CD4-positive, alpha-beta T cell treated with Interleukin-12 subunit alpha and Interleukin-12 subunit beta, for 1 hour (primary cell): ENCODE measurements around the gene TMEM209.
"Not testable (repeated sequence)": the region's sequence is repeated elsewhere in the genome, so short reads cannot be mapped to it uniquely, and the experiment has no call there.

ENCODE experiments used
- DNase-seq: peaks from one replicate; pipeline ENCODE4 v3.0.0-alpha.2; 2020

TMEM209 gene

GRCh38 chr7:130157700-130158099 lies 47.5 kb downstream of the TMEM209 start:
- no peak for DNase-seq

- no peak for DNase-seq
Measured at GRCh38 chr7:130156140-130156539, 49.1 kb downstream of the TMEM209 start.

GRCh38 chr7:130154501-130155317 lies 50.5 kb downstream of the TMEM209 start:
- no peak for DNase-seq

- DNase-seq = no peak
Measured at GRCh38 chr7:130154131-130154500, 51.1 kb downstream of the TMEM209 start.

- DNase-seq = no peak
Measured at GRCh38 chr7:130153211-130153908, 51.8 kb downstream of the TMEM209 start.

- no peak for DNase-seq
Measured at GRCh38 chr7:130152493-130153210, 52.6 kb downstream of the TMEM209 start.

- DNase-seq = peak; percentile 62
Measured at GRCh38 chr7:130151591-130152492, 53.4 kb downstream of the TMEM209 start.

GRCh38 chr7:130150587-130150986 lies 54.6 kb downstream of the TMEM209 start:
- DNase-seq = no peak

GRCh38 chr7:130149281-130150139 lies 55.7 kb downstream of the TMEM209 start:
- DNase-seq = no peak

GRCh38 chr7:130148561-130148960 lies 56.6 kb downstream of the TMEM209 start:
- DNase-seq = no peak

GRCh38 chr7:130147710-130148325 lies 57.4 kb downstream of the TMEM209 start:
- no peak for DNase-seq

GRCh38 chr7:130146693-130147405 lies 58.4 kb downstream of the TMEM209 start:
- DNase-seq = no peak

- DNase-seq = not testable (repeated sequence)
Measured at GRCh38 chr7:130146142-130146541, 59.1 kb downstream of the TMEM209 start.

- peak; percentile 10 for DNase-seq
Measured at GRCh38 chr7:130145424-130146100, 59.6 kb downstream of the TMEM209 start.

- DNase-seq = no peak
Measured at GRCh38 chr7:130144312-130145171, 60.7 kb downstream of the TMEM209 start.

GRCh38 chr7:130143986-130144311 lies 61.3 kb downstream of the TMEM209 start:
- DNase-seq = no peak

GRCh38 chr7:130143334-130143732 lies 61.9 kb downstream of the TMEM209 start:
- DNase-seq = no peak

- DNase-seq = no peak
Measured at GRCh38 chr7:130142654-130143333, 62.4 kb downstream of the TMEM209 start.
